GM23338 (cell line): ENCODE data around the gene ADGRF4. TPM values are rescaled to one million over a fixed set of nuclear protein-coding genes. Genes with fewer than 3 reads are reported as not detected.

Source experiments
- ATAC-seq: fragments of 200-7000 bp; cut with Tn5 transposase; 3 replicates; pipeline ENCODE4 v1.9.1; 2020
- DNase-seq: peaks from one replicate; pipeline ENCODE4 v3.0.0-alpha.2; 2015; ENCODE audit warnings: low spot score
- H2AFZ ChIP-seq: fragments of 200-600 bp; sonication (generic); 2 replicates; pipeline ENCODE4 v1.8.0; 2016; ENCODE audit warnings: antibody characterized with exemption, mild to moderate bottlenecking, moderate library complexity
- H3F3A ChIP-seq: fragments of 200-600 bp; sonication (generic); replicated peaks from 2 replicates; pipeline ENCODE4 v1.8.0; 2017; ENCODE audit warnings: antibody characterized with exemption, mixed run types, low read depth
- H3K27ac ChIP-seq: fragments of 200-600 bp; sonication (generic); 2 replicates; pipeline ENCODE4 v1.6.1; 2016; ENCODE audit warnings: low read depth
- H3K27me3 ChIP-seq: fragments of 200-600 bp; sonication (generic); 2 replicates; pipeline ENCODE4 v1.8.0; 2016; ENCODE audit warnings: mild to moderate bottlenecking, mixed run types, moderate library complexity; ENCODE audit not compliant: insufficient read depth
- H3K36me3 ChIP-seq: fragments of 200-600 bp; sonication (generic); 2 replicates; pipeline ENCODE4 v1.8.0; 2016; ENCODE audit warnings: mild to moderate bottlenecking; ENCODE audit not compliant: insufficient read depth
- H3K4me1 ChIP-seq: fragments of 200-600 bp; sonication (generic); 2 replicates; pipeline ENCODE4 v1.8.0; 2016; ENCODE audit warnings: mild to moderate bottlenecking, moderate library complexity; ENCODE audit not compliant: insufficient read depth
- H3K4me2 ChIP-seq: fragments of 200-600 bp; sonication (generic); 2 replicates; pipeline ENCODE4 v1.7.1; 2017; ENCODE audit warnings: mixed run types
- H3K4me3 ChIP-seq: fragments of 200-600 bp; sonication (generic); 2 replicates; pipeline ENCODE4 v1.6.1; 2016; ENCODE audit warnings: mixed run types
- H3K79me2 ChIP-seq: fragments of 200-600 bp; sonication (generic); replicated peaks from 2 replicates; pipeline ENCODE4 v1.8.0; 2017; ENCODE audit warnings: mild to moderate bottlenecking; ENCODE audit not compliant: insufficient read depth
- H3K9me2 ChIP-seq: fragments of 200-600 bp; sonication (generic); 2 replicates; pipeline ENCODE4 v1.8.0; 2017; ENCODE audit not compliant: insufficient read depth
- H4K20me1 ChIP-seq: fragments of 200-600 bp; sonication (generic); replicated peaks from 2 replicates; pipeline ENCODE4 v1.8.0; 2017; ENCODE audit warnings: mild to moderate bottlenecking; ENCODE audit not compliant: insufficient read depth
- H3K27ac Mint-ChIP-seq: 2 replicates; pipeline ENCODE4 v1.8.0; 2020; ENCODE audit warnings: inconsistent platforms, mild to moderate bottlenecking, moderate library complexity, mixed read lengths
- H3K27me3 Mint-ChIP-seq: 3 replicates; pipeline ENCODE4 v1.8.0; 2022; ENCODE audit warnings: low read depth, mild to moderate bottlenecking, moderate library complexity, mixed read lengths, inconsistent platforms; ENCODE audit not compliant: insufficient read depth, poor library complexity
- H3K36me3 Mint-ChIP-seq: 3 replicates; pipeline ENCODE4 v1.8.0; 2021; ENCODE audit warnings: low read depth, mild to moderate bottlenecking, inconsistent platforms, moderate library complexity, mixed read lengths
- H3K4me1 Mint-ChIP-seq: 3 replicates; pipeline ENCODE4 v1.8.0; 2020; ENCODE audit warnings: mild to moderate bottlenecking, inconsistent platforms, mixed read lengths
- H3K4me3 Mint-ChIP-seq: 3 replicates; pipeline ENCODE4 v1.8.0; 2021; ENCODE audit warnings: moderate library complexity, mild to moderate bottlenecking, inconsistent platforms, mixed read lengths
- H3K9me3 Mint-ChIP-seq: 3 replicates; pipeline ENCODE4 v1.8.0; 2020; ENCODE audit warnings: moderate library complexity, mild to moderate bottlenecking, inconsistent platforms, mixed read lengths
- CREB1 ChIP-seq: fragments of 250-450 bp; sonication (Bioruptor Pico); IDR thresholded peaks from 2 replicates; pipeline ENCODE4 v1.5.0; 2020; ENCODE audit warnings: low read depth, mild to moderate bottlenecking, moderate library complexity
- CTCF ChIP-seq, 2 experiments: fragments of 200-600 bp in 1 of 2; sonication (generic) in 1 of 2; conservative IDR thresholded peaks; 2 replicates each; pipeline versions ENCODE4 v1.5.1 to v1.6.1; 2016 to 2017; ENCODE audit warnings: antibody characterized with exemption in 2 of 2, low read depth in 2 of 2, mild to moderate bottlenecking in 2 of 2, moderate library complexity in 1 of 2
- ETS1 ChIP-seq: IDR thresholded peaks from 2 replicates; pipeline ENCODE4 v1.6.1; 2016; ENCODE audit warnings: antibody characterized with exemption
- EZH2 ChIP-seq: fragments of 200-600 bp; sonication (generic); IDR thresholded peaks from one replicate; pipeline ENCODE4 v1.8.0; 2017; ENCODE audit warnings: antibody characterized with exemption, mild to moderate bottlenecking, low read depth; ENCODE audit not compliant: unreplicated experiment
- EZH2phosphoT487 ChIP-seq: fragments of 200-600 bp; sonication (generic); IDR thresholded peaks from one replicate; pipeline ENCODE4 v1.8.1; 2018; ENCODE audit warnings: antibody characterized with exemption; ENCODE audit not compliant: unreplicated experiment
- JUNB ChIP-seq: IDR thresholded peaks from one replicate; pipeline ENCODE4 v1.6.1; 2016; ENCODE audit warnings: antibody characterized with exemption; ENCODE audit not compliant: unreplicated experiment
- NANOG ChIP-seq: IDR thresholded peaks from 2 replicates; pipeline ENCODE4 v1.6.1; 2016; ENCODE audit warnings: antibody characterized with exemption, borderline replicate concordance
- POLR2AphosphoS5 ChIP-seq: IDR thresholded peaks from 2 replicates; pipeline ENCODE4 v1.6.1; 2016; ENCODE audit warnings: antibody characterized with exemption, low read depth
- REST ChIP-seq: IDR thresholded peaks from one replicate; pipeline ENCODE4 v1.6.1; 2018; ENCODE audit warnings: antibody characterized with exemption; ENCODE audit not compliant: unreplicated experiment
- STAT1 ChIP-seq: IDR thresholded peaks from one replicate; pipeline ENCODE4 v1.6.1; 2016; ENCODE audit warnings: antibody characterized with exemption; ENCODE audit not compliant: unreplicated experiment
- ZNF114 ChIP-seq: fragments of 250-450 bp; sonication (Bioruptor Pico); IDR thresholded peaks from 2 replicates; pipeline ENCODE4 v1.5.0; 2020; ENCODE audit warnings: mild to moderate bottlenecking, moderate library complexity
- ZNF331 ChIP-seq: fragments of 250-450 bp; sonication (Bioruptor Pico); IDR thresholded peaks from 2 replicates; pipeline ENCODE4 v1.5.0; 2020; ENCODE audit warnings: low read depth, mild to moderate bottlenecking, moderate library complexity
- ZNF462 ChIP-seq: fragments of 250-450 bp; sonication (Bioruptor Pico); IDR thresholded peaks from 2 replicates; pipeline ENCODE4 v1.5.0; 2020; ENCODE audit warnings: mild to moderate bottlenecking, moderate library complexity
- polyA plus RNA-seq: library from polyadenylated mRNA; unstranded; fragments of >200 nt; fragmentation: Nextera tagmentation; extraction: Ambion mirVana; gene quantifications from 2 replicates; pipeline ENCODE4 v1.2.1, GENCODE V29; 2016
- total RNA-seq: library from RNA; depleted of rRNA; stranded (reverse); fragments of >200 nt; shearing (Covaris generic); gene quantifications from 2 replicates; pipeline ENCODE4 v1.2.3, GENCODE V29; 2014

Gene ADGRF4
- total and polyA plus RNA-seq, 2 experiments from 2014 or later: not detected

GRCh38 chr6:47687432-47687831, 10.9 kb upstream of the ADGRF4 start:
- Mint-ChIP-seq H3K27me3 (no peaks in the 10 kb centered on the region), H3K4me3 (no peak overlapping the region), H3K9me3 (no peaks in the 10 kb centered on the region), H3K36me3 (no peaks in the 10 kb centered on the region), H3K4me1 (no peaks in the 10 kb centered on the region; the same call in 2 of the 3 replicates), H3K27ac (no peak overlapping the region)
- no peaks in the 10 kb centered on the region for H3K27me3 ChIP-seq
- H3K4me3 ChIP-seq: no peak overlapping the region
- no peaks in the 10 kb centered on the region for H4K20me1 ChIP-seq
- H3K36me3 ChIP-seq: no peaks in the 10 kb centered on the region
- H3K79me2 ChIP-seq: no peaks in the 10 kb centered on the region
- H2AFZ ChIP-seq: 0 out of 2 replicates have a peak overlapping the region, but pooled peaks have one; percentile 52
- no peak overlapping the region for H3K27ac ChIP-seq
- H3K4me2 ChIP-seq: no peak overlapping the region
- H3K9me2 ChIP-seq: no peaks in the 10 kb centered on the region
- no peak for ATAC-seq
- H3F3A ChIP-seq: no peaks in the 10 kb centered on the region
- no peak for DNase-seq
- no peak for TF ChIP-seq CTCF (conservative IDR thresholded peaks at IDR 0.05; ENCODE audit: low read depth in 2 of 2)
- TF ChIP-seq EZH2: no peak
- TF ChIP-seq NANOG: no peak
- TF ChIP-seq ZNF462 (CRISPR knock-in tag): no peak
- TF ChIP-seq ZNF114 (CRISPR knock-in tag): no peak
- TF ChIP-seq CREB1 (CRISPR knock-in tag): no peak
- TF ChIP-seq JUNB: no peak
- no peak for TF ChIP-seq ETS1
- no peak for TF ChIP-seq EZH2phosphoT487
- no peak for TF ChIP-seq REST
- no peak for TF ChIP-seq POLR2AphosphoS5
- no peak for TF ChIP-seq STAT1
- no peak for TF ChIP-seq ZNF331
- no peaks in the 10 kb centered on the region for H3K4me1 ChIP-seq
